HEK293T (cell line): ENCODE measurements around the gene POLN.

Experiments used
- BHLHE40 ChIP-seq: fragments of 450-650 bp; IDR thresholded peaks from 2 replicates; pipeline ENCODE4 v1.6.1; 2016; ENCODE audit warnings: mild to moderate bottlenecking, moderate library complexity, borderline replicate concordance
- FOXA1 ChIP-seq: fragments of 450-650 bp; IDR thresholded peaks from 2 replicates; pipeline ENCODE4 v1.6.1; 2016; ENCODE audit warnings: mild to moderate bottlenecking
- FOXM1 ChIP-seq: fragments of 450-650 bp; IDR thresholded peaks from 2 replicates; pipeline ENCODE4 v1.6.1; 2017; ENCODE audit warnings: mild to moderate bottlenecking, borderline replicate concordance
- NFRKB ChIP-seq: fragments of 450-650 bp; IDR thresholded peaks from 2 replicates; pipeline ENCODE4 v1.6.1; 2016; ENCODE audit warnings: mild to moderate bottlenecking, moderate library complexity
- PKNOX1 ChIP-seq: fragments of 450-650 bp; IDR thresholded peaks from 2 replicates; pipeline ENCODE4 v1.6.1; 2016
- SUZ12 ChIP-seq: fragments of 450-650 bp; IDR thresholded peaks from 2 replicates; pipeline ENCODE4 v1.6.1; 2016; ENCODE audit warnings: mild to moderate bottlenecking
- TARDBP ChIP-seq: fragments of 450-650 bp; IDR thresholded peaks from 2 replicates; pipeline ENCODE4 v1.6.1; 2016

GRCh38 chr4:2177443-2178093 is 64.4 kb downstream of the POLN start:
- TF ChIP-seq SUZ12, result no peak
- no peak for TF ChIP-seq PKNOX1
- no peak for TF ChIP-seq BHLHE40
- TF ChIP-seq FOXA1, result no peak
- no peak for TF ChIP-seq FOXM1
- TF ChIP-seq TARDBP, result no peak
- TF ChIP-seq NFRKB, result no peak
